ENCODE results near the gene NALCN. TPM values are rescaled to one million over a fixed set of nuclear protein-coding genes. Genes with fewer than 3 reads are reported as not detected.

NALCN gene
- total and polyA plus RNA-seq, 2 experiments from 2014 or later: 0.33 to 0.57 TPM

- H3K4me2 ChIP-seq: no peak overlapping the region
- no peak overlapping the region for H2AFZ ChIP-seq
- no peaks in the 10 kb centered on the region for H3K9me3 ChIP-seq (ENCODE audit: low read depth)
- no peaks in the 10 kb centered on the region for H3K4me1 ChIP-seq (ENCODE audit: insufficient read depth)
- H3K36me3 ChIP-seq (replicated peaks; ENCODE audit: insufficient read depth, low read depth): no peaks in the 10 kb centered on the region
- H3K79me2 ChIP-seq: no peaks in the 10 kb centered on the region
- no peaks in the 10 kb centered on the region for H3K27me3 ChIP-seq
- no peak for DNase-seq (ENCODE audit: low spot score)
- 90% methylated on average over 2 of the region's 2 CpGs for WGBS (ENCODE audit: low lambda C conversion rate, missing lambda C conversion rate)
- TF ChIP-seq CTCF (IDR thresholded peaks at IDR 0.05; ENCODE audit: poor library complexity): no peak
- TF ChIP-seq EZH2phosphoT487 (IDR thresholded peaks at IDR 0.05; ENCODE audit: low read depth, severe bottlenecking, unreplicated experiment): no peak
- TF ChIP-seq EZH2 (IDR thresholded peaks at IDR 0.05; ENCODE audit: borderline replicate concordance): no peak
- H3K9me2 ChIP-seq (replicated peaks; ENCODE audit: insufficient read depth): no peaks in the 10 kb centered on the region
- H3K27ac ChIP-seq: no peak overlapping the region
- H4K20me1 ChIP-seq (ENCODE audit: insufficient read depth, poor library complexity, severe bottlenecking): no peaks in the 10 kb centered on the region
- no peak overlapping the region for H3K4me3 ChIP-seq
These were observed 210.9 kb downstream of the NALCN start for GRCh38 chr13:101205408-101205807.

GRCh38 chr13:101204270-101205020, 211.9 kb downstream of the NALCN start:
- H3K36me3 ChIP-seq (replicated peaks; ENCODE audit: insufficient read depth, low read depth): no peaks in the 10 kb centered on the region
- H3K27ac ChIP-seq: no peak overlapping the region
- H3K4me3 ChIP-seq: no peak overlapping the region
- H3K9me3 ChIP-seq (ENCODE audit: low read depth): no peaks in the 10 kb centered on the region
- TF ChIP-seq EZH2 (IDR thresholded peaks at IDR 0.05; ENCODE audit: borderline replicate concordance) (no peak), EZH2phosphoT487 (IDR thresholded peaks at IDR 0.05; ENCODE audit: low read depth, severe bottlenecking, unreplicated experiment) (no peak), CTCF (IDR thresholded peaks at IDR 0.05; ENCODE audit: poor library complexity) (no peak)
- no peak overlapping the region for H3K4me2 ChIP-seq
- H3K9me2 ChIP-seq (replicated peaks; ENCODE audit: insufficient read depth): no peaks in the 10 kb centered on the region
- WGBS (ENCODE audit: low lambda C conversion rate, missing lambda C conversion rate): 83% methylated on average over 1 of the region's 1 CpG
- no peaks in the 10 kb centered on the region for H4K20me1 ChIP-seq (ENCODE audit: insufficient read depth, poor library complexity, severe bottlenecking)
- DNase-seq (ENCODE audit: low spot score): no peak
- H3K4me1 ChIP-seq (ENCODE audit: insufficient read depth): no peaks in the 10 kb centered on the region
- H2AFZ ChIP-seq: no peak overlapping the region
- H3K27me3 ChIP-seq: no peaks in the 10 kb centered on the region
- no peaks in the 10 kb centered on the region for H3K79me2 ChIP-seq

GRCh38 chr13:101202590-101202989, 213.7 kb downstream of the NALCN start:
- TF ChIP-seq CTCF (IDR thresholded peaks at IDR 0.05; ENCODE audit: poor library complexity) (no peak), EZH2 (IDR thresholded peaks at IDR 0.05; ENCODE audit: borderline replicate concordance) (no peak), EZH2phosphoT487 (IDR thresholded peaks at IDR 0.05; ENCODE audit: low read depth, severe bottlenecking, unreplicated experiment) (no peak)
- no peaks in the 10 kb centered on the region for H3K27me3 ChIP-seq
- 52% methylated on average over 6 of the region's 6 CpGs for WGBS (ENCODE audit: low lambda C conversion rate, missing lambda C conversion rate)
- no peak overlapping the region for H2AFZ ChIP-seq
- no peaks in the 10 kb centered on the region for H3K36me3 ChIP-seq (replicated peaks; ENCODE audit: insufficient read depth, low read depth)
- no peaks in the 10 kb centered on the region for H3K9me2 ChIP-seq (replicated peaks; ENCODE audit: insufficient read depth)
- no peaks in the 10 kb centered on the region for H3K79me2 ChIP-seq
- DNase-seq (ENCODE audit: low spot score): no peak
- no peak overlapping the region for H3K4me2 ChIP-seq
- H4K20me1 ChIP-seq (ENCODE audit: insufficient read depth, poor library complexity, severe bottlenecking): no peaks in the 10 kb centered on the region
- no peaks in the 10 kb centered on the region for H3K4me1 ChIP-seq (ENCODE audit: insufficient read depth)
- H3K27ac ChIP-seq: no peak overlapping the region
- no peak overlapping the region for H3K4me3 ChIP-seq
- no peaks in the 10 kb centered on the region for H3K9me3 ChIP-seq (ENCODE audit: low read depth)

All from hepatocyte (in vitro differentiated cells).